HepG2 (cell line): ENCODE measurements around the gene PM20D1. TPM values are rescaled to one million over a fixed set of nuclear protein-coding genes. Genes with fewer than 3 reads are reported as not detected.

Experiments used
- GZF1 ChIP-seq: sonication (generic); formaldehyde crosslinking; IDR thresholded peaks from 2 replicates; pipeline ENCODE4 v1.5.1; 2020; ENCODE audit warnings: mild to moderate bottlenecking, missing genetic modification reagents
- HNRNPUL1 ChIP-seq: fragments of 200-400 bp; formaldehyde crosslinking; IDR thresholded peaks from 2 replicates; pipeline ENCODE4 v1.6.1; 2017; ENCODE audit warnings: low read depth, mild to moderate bottlenecking, low read length, moderate library complexity
- IKZF1 ChIP-seq: fragments of 450-650 bp; IDR thresholded peaks from 2 replicates; pipeline ENCODE4 v1.7.1; 2016
- MED13 ChIP-seq: sonication (generic); formaldehyde crosslinking; IDR thresholded peaks from 2 replicates; pipeline ENCODE4 v1.5.0; 2020; ENCODE audit warnings: missing genetic modification reagents
- MLLT10 ChIP-seq: sonication (generic); formaldehyde crosslinking; IDR thresholded peaks from 2 replicates; pipeline ENCODE4 v1.4.0; 2020; ENCODE audit warnings: missing genetic modification reagents
- MTA3 ChIP-seq: sonication (generic); formaldehyde crosslinking; IDR thresholded peaks from 2 replicates; pipeline ENCODE4 v1.4.0; 2020; ENCODE audit warnings: missing genetic modification reagents
- ZC3H13 ChIP-seq: sonication (generic); formaldehyde crosslinking; IDR thresholded peaks from 2 replicates; pipeline ENCODE4 v1.8.1; 2023; ENCODE audit warnings: mild to moderate bottlenecking, missing genetic modification reagents, moderate library complexity
- ZNF142 ChIP-seq: sonication (generic); formaldehyde crosslinking; IDR thresholded peaks from 2 replicates; pipeline ENCODE4 v1.4.0; 2020; ENCODE audit warnings: missing genetic modification reagents
- ZNF446 ChIP-seq: sonication (generic); formaldehyde crosslinking; IDR thresholded peaks from 2 replicates; pipeline ENCODE4 v1.5.0; 2020; ENCODE audit warnings: mild to moderate bottlenecking, missing genetic modification reagents
- ZNF513 ChIP-seq: sonication (generic); formaldehyde crosslinking; conservative IDR thresholded peaks from 2 replicates; pipeline ENCODE4 v1.5.0; 2020; ENCODE audit warnings: missing genetic modification reagents
- ZNF644 ChIP-seq: IDR thresholded peaks from 2 replicates; pipeline ENCODE4 v1.6.1; 2016; ENCODE audit warnings: low read depth
- ZNF772 ChIP-seq: sonication (generic); formaldehyde crosslinking; IDR thresholded peaks from 2 replicates; pipeline ENCODE4 v1.5.0; 2020; ENCODE audit warnings: mild to moderate bottlenecking, missing genetic modification reagents
- polyA plus RNA-seq, 8 experiments: library from polyadenylated mRNA; depleted of rRNA in 3 of 8; stranded (reverse) in 7 of 8; unstranded in 1 of 8; fragments of >200 nt; fragmentation: Illumina TruSeq in 4 of 8; extraction: Trizol in 4 of 8; gene quantifications; 2 replicates each; pipeline versions ENCODE4 v1.2.1 to v1.2.3, GENCODE V29; 2011 to 2016; ENCODE audit warnings: low read depth in 4 of 8, missing spikeins in 1 of 8, mixed read lengths in 1 of 8; ENCODE audit not compliant: insufficient read depth in 1 of 8
- total RNA-seq, 5 experiments: library from RNA; depleted of rRNA; stranded (reverse); fragments of >200 nt; fragmentation: Illumina TruSeq; extraction: Trizol; gene quantifications; 2 replicates each; pipeline ENCODE4 v1.2.3, GENCODE V29; 2016; ENCODE audit warnings: low read depth in 1 of 5
- TF ChIP-seq, protein P1 (sequence below): IDR thresholded peaks from 2 replicates; pipeline ENCODE4 v1.6.1; 2016
- TF ChIP-seq, protein P2 (sequence below): sonication (generic); formaldehyde crosslinking; IDR thresholded peaks from 2 replicates; pipeline ENCODE4 v1.4.0; 2020; ENCODE audit warnings: missing genetic modification reagents, mild to moderate bottlenecking, borderline replicate concordance
- TF ChIP-seq, protein P3 (sequence below): sonication (generic); formaldehyde crosslinking; IDR thresholded peaks from 2 replicates; pipeline ENCODE4 v1.8.0; 2022; ENCODE audit warnings: missing genetic modification reagents, mild to moderate bottlenecking, borderline replicate concordance
- TF ChIP-seq, protein P4 (sequence below): sonication (generic); formaldehyde crosslinking; IDR thresholded peaks from 2 replicates; pipeline ENCODE4 v1.4.0; 2020; ENCODE audit warnings: mild to moderate bottlenecking, missing genetic modification reagents

Gene PM20D1
- total and polyA plus RNA-seq, 2 of the 13 experiments (the other 11 are each of a cell fraction or from before 2014, with no cell fraction given) = not detected

GRCh38 chr1:205812878-205813754 is 36.8 kb downstream of the PM20D1 start, which contains the start of gene SLC41A1 (continued):
- TF ChIP-seq, protein P1, sequence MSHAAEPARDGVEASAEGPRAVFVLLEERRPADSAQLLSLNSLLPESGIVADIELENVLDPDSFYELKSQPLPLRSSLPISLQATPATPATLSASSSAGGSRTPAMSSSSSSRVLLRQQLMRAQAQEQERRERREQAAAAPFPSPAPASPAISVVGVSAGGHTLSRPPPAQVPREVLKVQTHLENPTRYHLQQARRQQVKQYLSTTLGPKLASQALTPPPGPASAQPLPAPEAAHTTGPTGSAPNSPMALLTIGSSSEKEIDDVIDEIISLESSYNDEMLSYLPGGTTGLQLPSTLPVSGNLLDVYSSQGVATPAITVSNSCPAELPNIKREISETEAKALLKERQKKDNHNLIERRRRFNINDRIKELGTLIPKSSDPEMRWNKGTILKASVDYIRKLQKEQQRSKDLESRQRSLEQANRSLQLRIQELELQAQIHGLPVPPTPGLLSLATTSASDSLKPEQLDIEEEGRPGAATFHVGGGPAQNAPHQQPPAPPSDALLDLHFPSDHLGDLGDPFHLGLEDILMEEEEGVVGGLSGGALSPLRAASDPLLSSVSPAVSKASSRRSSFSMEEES (CRISPR knock-in tag) = no peak
- TF ChIP-seq ZNF772 (peak; percentile 59; the same call in 1 of the 2 replicates), MLLT10 (CRISPR knock-in tag) (no peak), MTA3 (CRISPR knock-in tag) (no peak), GZF1 (CRISPR knock-in tag) (no peak), ZC3H13 (0 out of 2 replicates have a peak, but pooled peaks have one; percentile 39), IKZF1 (no peak), ZNF513 (no peak), ZNF446 (no peak), HNRNPUL1 (no peak), ZNF644 (CRISPR knock-in tag) (no peak), MED13 (CRISPR knock-in tag) (no peak; the same call in 1 of the 2 replicates), ZNF142 (no peak)
- TF ChIP-seq, protein P2, sequence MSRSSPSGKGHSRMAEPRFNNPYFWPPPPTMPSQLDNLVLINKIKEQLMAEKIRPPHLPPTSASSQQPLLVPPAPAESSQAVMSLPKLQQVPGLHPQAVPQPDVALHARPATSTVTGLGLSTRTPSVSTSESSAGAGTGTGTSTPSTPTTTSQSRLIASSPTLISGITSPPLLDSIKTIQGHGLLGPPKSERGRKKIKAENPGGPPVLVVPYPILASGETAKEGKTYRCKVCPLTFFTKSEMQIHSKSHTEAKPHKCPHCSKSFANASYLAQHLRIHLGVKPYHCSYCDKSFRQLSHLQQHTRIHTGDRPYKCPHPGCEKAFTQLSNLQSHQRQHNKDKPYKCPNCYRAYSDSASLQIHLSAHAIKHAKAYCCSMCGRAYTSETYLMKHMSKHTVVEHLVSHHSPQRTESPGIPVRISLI = no peak
- TF ChIP-seq, protein P3, sequence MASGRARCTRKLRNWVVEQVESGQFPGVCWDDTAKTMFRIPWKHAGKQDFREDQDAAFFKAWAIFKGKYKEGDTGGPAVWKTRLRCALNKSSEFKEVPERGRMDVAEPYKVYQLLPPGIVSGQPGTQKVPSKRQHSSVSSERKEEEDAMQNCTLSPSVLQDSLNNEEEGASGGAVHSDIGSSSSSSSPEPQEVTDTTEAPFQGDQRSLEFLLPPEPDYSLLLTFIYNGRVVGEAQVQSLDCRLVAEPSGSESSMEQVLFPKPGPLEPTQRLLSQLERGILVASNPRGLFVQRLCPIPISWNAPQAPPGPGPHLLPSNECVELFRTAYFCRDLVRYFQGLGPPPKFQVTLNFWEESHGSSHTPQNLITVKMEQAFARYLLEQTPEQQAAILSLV = no peak
- TF ChIP-seq, protein P4, sequence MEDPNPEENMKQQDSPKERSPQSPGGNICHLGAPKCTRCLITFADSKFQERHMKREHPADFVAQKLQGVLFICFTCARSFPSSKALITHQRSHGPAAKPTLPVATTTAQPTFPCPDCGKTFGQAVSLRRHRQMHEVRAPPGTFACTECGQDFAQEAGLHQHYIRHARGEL = no peak
